Amniotic stem cell (primary cell): Measurements from ENCODE around the gene CDH1.
"Not testable (repeated sequence)": the region's sequence is repeated elsewhere in the genome, so short reads cannot be mapped to it uniquely, and the experiment has no call there.

Experiments used
- DNase-seq: peaks from one replicate; lab custom pipeline; 2025; lab: John Stamatoyannopoulos, UW

The CDH1 gene

DNA sequence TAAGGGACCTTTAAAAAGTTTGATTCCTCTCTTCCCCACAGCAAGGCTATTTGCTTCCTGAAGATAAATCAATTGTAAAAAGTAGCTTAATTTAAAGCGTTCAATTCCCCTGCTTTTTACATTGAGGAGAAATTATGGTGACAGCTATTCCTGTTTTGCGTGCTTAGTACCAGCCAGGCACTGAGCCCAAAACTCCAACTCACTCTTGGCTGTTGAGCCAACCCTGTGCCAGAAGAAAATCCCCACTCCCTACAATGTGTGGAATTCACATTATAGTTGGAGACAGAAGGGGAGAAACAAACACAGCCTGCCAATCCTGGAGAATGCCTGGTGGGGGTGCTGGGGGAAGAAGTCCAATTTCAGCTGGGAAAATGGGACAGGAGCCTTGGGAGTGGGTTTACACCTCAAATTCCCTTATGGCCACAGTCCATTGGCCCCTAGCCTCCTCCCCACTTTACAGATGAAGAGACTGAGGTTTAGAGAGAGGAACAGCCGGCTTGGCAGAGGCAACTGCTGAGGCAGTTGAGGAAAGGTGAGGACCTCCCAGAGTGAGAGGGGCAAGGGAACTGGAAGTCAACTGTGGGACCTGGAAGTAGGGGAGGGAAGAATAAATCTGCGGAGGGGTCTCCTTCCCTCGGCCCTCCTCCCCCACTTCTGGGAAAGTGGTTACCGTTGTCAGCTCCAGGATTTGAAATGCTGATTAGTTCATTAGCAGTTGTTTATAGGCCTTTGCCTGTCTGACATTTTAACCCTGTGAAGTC, 26.1 kb downstream of the CDH1 start:
- no peak for DNase-seq

DNA sequence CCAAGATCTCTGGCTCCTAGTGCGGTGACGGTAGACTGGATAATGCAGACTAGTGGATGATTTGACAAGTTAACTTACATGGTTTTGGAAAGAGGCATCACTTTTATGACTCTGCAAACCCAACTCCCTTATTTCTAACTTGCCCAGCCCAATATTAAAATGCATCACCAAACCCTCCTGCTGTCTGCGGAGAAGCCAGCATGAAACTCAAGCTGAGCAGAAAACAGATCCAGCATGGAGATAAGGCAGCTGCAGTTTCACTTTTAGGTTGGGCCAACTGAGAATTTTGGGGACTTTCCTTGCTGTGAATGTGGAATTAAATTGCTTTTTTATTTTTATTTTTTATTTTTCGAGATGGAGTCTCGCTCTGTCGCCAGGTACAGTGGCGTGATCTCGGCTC, 27.8 kb downstream of the CDH1 start:
- DNase-seq, result no peak

DNA sequence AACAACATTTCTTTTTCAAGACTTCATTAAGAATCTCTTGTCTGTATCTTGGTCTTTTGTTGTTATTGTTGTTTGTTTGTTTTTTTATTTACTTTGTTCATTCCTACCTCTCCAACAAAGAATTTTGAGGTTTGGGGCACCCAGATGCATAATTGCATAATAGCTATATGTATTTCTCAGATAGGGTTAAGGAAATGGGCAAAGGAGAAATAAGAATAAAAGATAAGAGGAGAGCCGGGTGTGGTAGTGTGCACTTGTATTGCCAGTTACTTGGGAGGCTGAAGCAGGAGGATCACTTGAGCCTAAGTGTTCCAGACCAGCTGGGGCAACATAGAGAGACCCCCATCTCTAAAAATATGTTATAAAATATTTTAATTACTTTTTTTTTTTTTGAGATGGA, 30.5 kb downstream of the CDH1 start:
- no peak for DNase-seq

DNA sequence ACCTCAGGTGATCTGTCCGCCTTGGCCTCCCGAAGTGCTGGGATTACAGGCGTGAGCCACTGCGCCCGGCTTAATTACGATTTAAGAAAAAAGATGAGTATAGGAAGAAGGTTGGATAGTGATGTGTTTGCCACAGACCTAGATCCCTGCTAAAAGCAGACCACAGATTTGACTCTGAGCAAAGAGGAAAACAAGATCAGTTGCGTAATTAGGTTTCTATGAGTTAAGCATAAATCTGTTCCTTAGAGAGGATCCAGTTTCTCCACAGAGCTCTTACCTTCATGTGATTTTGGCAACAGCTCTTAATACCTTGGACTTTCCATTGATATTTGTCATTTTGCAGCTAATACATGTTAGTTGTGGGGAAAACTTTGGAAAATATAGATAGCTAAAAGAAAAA, 31.1 kb downstream of the CDH1 start:
- DNase-seq, result no peak

DNA sequence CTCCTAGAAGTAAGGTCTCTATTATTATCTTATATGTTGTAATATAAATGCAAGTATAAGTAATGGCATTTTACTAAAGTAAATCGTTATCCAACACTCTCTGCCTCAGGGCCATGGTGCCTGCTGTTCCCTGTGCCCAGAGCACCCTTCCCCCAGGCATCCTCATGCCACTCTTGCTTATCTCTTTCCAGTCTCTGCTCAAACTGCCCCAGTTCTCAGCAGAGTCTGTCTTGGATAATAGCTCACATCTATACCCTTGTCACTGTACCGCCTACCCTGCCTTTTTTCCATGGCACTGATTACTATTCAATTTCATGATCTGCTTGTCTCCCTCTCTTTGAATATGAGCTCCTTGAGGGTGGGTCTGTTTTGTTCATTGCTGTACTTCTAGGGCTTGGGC, 31.7 kb downstream of the CDH1 start:
- no peak for DNase-seq

DNA sequence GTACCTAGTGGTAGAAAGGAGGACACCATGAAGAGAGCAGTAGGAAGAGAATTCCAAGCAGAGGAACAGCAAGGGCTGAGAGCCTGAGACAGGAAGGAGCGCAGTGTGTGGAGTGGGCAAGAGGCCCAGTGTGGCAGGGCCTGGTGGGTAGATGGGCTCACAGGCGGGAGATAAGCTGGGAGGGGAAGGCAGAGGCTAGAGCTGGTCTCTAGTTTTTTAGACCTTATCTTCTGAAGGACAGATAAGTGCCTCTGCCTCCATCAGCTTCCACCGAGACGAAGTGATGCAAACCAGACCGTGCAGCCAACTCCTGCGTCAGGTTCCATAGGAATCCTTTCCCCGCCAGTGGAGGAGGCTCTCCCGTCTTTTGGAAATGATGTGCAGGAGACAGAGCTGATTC, 33.6 kb downstream of the CDH1 start:
- no peak for DNase-seq

DNA sequence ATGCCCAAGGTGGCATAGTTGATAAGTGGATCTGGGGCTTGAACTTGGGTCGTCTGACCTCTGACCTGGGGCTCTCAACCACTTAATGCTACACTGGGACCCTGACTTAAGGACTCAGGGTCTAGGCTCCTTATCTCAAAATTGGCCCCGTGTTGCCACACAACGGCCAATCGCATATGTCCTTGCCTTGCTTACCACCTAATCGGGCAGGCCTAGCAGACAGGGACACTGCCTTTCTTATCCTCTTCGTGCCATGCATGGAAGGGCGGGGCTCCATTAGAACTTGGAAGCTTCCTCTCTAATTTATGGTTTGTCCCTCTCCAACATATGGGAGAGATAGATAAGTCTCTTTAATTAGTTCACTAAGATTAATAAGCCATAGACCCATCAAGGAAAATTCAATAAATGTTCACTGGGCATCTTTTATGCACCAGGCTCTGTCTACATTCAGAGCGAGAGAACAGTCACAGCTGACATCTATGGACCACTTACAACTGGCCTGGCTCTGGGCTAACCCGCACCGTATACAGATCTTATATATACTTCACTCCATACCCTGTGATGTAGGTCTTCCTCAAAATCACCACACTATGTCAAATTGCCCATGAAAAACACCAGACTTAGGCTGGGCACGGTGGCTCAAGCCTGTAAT, 35.1 kb downstream of the CDH1 start:
- no peak for DNase-seq

DNA sequence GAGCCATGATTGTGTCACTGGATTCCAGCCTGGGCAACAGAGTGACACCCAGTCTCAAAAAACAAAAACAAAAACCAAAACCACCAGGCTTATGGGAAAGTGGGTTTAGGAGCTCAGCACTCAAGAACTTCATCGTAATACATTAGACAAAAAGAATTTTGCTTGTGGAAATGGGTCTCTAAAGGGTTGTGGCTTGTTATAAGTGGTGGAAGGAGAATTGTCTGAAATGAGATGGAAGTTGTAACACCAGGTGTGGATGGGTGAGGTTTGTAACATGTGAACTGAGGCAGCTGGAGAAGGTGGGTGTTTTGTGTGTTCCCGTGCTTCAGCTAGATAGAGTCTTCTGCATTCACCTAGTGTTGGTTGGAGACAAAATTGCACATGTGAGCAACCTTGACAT, 35.8 kb downstream of the CDH1 start:
- DNase-seq, result no peak

DNA sequence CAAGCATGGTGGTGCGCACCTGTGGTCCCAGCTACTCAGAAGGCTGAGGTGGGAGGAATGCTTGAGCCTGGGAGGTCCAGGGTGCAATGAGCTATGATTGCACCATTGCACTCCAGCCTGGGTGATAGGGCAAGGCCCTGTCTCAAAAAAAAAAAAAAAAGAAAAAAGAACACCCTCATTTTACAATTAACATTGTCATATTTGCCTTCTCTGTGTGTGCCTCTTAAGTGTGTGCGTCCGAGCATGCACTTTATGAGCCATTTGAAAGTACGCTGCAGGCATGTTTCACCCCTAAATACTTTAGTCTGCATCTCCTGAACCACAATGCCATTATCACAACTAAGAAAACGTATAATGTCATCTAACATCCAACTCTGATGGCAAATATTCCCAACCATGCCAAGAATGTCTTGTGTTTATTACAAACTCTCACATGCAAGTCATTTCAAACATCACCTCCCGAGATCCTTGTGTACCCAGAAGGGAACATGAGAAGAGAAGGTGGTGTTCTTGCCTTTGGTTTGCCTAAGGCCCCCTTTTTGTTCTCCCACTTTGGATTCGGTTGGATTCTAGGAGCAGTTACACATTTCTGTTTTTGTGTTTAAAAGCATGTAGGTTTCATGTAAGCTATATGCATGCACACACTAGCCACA, 38.0 kb downstream of the CDH1 start:
- DNase-seq, result no peak

DNA sequence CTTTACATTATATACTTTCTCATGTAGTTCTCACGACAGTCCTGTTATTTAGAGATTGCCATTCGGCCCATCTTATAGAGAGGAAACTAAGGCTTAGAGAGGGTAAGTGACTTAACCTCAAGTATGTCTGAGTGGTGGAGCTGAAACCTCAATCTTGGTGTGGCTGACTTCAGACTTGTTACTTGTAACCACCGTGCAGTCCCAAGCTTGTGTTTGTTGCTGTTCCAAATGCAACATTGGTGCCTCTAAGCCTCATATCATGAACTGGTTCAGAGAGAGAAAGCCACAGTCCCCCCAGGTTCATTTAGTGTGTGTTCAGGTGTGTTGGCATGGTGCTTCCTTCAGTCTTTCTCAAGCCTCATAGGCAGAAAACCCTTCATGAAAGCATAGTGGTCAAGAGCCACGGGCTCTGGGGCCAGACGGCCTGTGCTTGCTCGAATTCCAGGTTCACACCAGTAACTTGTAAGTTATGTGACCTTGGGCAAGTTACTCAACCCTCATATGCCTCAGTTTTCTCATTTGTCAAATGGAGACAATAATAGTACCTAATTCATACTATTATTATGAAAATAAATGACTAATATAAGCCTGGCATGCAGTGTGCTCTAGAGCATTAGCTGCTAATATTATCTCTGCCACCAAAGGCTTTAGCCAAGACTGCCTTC, 39.9 kb downstream of the CDH1 start:
- DNase-seq, result no peak

DNA sequence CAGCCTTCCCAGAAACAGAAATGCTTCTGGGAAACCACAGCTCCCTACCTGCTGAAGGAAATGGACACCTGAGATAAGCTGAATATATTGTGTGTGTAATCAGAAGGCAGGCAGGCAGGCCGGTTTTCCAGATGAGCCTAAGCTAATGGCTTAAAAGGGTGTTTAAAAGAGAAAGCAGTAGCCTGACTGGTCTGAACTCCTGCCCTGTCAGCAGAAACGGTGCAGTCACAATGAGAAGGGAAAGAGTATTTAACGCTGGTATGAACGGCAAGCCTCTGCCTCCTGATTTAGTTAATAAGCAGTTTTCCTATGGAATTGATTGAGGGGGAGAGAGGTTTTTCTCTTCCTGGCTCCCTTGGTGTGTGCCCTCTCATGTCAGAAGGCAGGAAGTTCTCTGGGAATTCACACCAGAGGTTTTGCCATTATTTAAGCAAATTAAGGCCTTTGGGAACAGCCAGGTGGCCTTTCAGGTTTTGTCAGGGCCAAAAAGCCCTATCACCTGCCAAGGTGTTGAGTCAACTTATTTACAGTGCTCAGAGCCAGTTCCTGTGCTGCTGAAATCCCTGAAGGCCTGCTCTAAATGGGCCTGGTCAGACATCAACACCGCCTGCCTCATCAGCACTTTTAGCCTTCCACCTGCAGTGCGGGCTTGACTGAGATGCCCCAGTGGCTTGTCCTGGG, 41.6 kb downstream of the CDH1 start:
- no peak for DNase-seq

DNA sequence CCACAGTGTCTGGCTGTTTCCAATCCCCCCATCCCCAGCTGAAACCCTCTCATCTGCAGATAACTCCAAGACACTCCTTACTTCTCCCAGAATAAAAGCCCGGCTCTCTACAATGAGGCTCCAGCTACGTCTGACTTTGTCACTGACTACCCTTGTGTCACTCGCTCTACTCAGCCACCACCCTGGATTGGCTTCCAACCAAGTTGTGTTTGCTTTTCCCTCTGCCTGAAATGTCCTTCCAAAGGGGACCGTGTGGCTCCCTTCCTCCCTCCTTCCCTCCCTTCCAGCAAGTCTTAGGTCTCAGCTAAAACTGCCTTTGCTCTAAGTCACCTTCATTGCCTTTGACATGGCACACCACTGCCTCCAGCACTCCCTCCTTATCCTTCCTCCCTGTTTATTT, 42.8 kb downstream of the CDH1 start:
- no peak for DNase-seq

DNA sequence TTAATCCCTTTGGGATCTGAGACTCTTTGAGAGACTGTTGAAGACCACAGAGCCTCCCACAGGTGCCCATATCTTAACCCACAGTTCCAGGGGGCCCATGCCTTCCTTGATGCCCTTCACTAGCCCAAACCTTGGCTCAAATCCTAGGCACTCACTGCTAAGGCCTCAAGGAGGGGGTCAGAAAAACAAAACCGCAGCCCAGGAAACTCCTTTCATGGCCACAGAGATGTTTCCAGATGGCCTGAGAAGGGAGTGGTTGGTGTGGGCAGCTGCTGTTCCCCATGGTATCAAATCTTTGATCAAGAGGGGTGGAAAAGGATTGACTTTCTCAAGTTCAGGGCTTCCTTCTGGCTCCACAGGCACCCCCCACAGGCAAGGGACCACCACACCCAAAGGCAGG, 44.7 kb downstream of the CDH1 start:
- DNase-seq, result no peak

DNA sequence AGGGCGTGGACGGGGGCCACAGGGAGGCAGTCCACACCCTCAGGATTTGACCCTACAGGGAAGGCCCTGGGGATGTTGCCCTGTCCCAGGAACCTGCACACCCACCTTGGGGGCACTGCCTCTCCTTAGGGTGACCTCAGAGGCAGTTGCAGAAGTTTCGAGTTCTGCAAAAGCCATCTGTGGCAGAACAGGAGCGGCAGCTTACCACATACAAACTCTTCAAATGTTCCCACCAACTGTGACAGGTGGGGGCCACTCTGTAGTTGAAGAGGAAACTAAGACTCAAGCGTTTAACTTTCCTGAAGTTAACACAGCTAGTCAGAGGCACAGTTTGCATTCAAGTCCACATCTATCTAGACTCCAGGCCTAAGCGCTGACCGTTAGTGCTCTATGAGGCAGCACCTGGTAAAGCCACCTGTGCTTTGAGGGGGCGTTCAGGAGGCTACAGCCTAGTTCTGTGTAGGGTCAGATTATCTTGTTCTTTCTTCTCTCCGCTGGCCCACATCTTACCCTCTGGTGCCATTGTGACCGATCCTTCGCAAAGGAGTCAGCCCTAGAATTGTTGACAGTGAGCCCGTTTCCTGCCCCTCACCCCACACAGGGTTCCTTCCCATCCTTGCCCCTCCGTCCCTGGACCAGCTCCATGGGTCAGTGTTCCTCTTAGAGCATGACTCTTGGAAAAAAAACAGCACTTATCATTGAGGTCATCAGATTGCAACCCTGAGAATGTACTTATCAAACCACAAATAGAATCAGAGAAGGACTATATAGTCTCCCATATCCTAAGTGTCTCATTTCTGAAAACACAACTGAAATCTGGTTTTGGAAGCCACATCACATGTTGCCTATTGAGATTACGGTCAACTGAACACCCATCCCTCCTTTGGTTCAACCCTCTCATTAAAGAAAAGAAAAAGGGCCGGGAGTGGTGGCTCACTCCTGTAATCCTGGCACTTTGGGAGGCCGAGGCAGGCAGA, 45.4 kb downstream of the CDH1 start:
- DNase-seq, result no peak

DNA sequence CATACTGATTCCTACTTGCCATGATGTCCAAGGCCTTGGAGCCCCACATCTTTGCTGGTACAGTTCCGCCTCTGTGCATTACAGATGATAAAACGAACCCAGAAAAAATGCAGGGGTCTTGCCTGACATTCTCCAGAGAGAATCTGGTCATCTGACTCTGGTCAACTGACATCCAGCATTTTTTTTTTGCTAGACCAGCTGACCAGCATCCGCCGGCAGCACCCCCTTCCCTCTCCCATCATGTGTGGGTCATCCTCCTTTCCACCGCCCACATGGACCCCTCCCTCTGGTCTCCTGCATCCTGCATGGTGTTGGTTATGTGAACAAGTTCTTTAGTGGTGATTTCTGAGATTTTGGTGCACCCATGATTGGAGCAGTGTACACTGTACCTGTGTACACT, 47.1 kb downstream of the CDH1 start:
- DNase-seq, result no peak

DNA sequence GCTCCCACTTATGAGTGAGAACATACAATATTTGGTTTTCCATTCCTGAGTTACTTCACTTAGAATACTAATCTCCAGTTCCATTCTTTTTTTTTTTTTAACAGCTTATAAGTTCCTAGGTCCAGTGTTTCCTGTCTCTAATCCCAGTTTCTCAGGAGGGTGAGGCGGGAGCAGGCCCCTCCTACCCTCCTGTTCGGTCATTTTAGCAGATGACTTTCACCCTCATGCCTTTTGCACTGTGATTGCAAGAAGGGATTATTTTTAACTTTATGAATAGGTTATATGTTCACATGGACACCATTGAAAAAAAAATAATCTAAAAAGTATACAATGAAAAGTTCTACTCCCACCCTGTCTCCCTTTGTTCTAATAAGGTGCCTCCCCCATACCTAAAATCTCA, 47.6 kb downstream of the CDH1 start:
- DNase-seq, result no peak

DNA sequence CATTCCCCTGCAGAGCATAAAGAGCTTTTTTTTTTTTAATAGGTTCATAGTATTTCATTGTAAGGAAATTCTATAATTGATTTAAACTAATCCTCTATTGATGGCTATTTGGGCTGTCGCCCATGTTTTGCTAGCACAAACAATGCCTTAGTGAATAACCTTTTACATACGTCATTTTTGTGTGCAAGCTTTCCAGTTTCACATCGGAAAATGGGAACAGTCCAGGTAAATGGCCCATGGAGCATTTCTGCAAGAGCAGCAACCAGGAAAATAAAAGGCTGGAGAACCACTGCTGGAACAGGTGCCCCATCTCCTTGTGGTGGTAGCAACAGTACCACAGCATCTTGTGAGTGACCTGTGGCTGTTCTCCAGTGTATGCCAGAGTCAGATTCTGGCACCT, 48.6 kb downstream of the CDH1 start:
- DNase-seq, result no peak

DNA sequence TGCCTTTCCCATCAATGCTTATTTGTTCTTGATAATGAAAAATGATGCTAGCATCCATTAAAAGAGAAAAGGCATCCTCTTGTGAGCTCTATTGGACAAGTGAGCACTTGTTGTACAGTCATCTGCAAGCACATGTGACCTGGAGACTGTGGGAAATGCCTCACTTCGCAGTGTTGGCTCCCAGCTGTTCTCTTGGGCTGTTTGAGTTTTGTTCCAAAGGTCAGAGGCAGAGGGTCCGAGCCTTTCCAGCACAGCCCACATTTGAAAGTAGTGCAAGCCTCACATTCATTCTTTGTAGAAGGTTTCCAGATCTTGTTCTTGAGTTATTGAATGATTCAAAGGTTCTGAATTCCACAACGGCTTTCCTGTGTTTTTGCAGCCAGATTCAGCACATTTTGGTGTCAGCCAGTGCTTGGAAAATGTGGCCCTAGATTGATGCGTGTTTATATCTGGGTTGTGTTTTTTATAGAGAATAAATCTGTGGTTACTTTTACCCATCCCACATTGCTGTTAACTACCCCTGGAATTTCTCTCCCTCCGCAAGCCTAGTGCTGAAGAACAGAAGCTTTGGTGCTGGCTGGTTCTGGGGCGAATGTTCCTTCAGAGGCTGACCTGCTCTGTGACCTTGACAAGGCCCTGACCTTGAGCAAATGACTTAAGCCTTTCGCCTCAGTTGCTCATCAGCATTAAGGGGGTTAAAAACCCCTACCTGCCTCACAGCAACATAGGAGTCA, 49.8 kb downstream of the CDH1 start:
- DNase-seq, result no peak

DNA sequence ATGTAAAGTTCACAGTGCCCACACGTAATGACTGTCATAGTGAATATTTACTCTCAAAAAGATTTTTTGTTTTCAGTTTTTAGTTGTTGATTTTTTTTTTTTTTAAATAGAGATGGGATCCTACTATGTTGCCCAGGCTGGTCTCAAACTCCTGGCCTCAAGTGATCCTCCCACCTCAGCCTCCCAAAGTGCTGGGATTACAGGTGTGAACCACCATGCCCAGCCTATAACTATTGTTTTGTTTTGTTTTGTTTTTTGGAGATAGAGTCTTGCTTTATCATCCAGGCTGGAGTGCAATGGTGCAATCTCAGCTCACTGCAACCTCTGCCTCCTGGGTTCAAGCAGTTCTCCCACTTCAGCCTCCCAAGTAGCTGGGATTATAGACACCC, 50.3 kb downstream of the CDH1 start:
- not testable (repeated sequence) for DNase-seq

DNA sequence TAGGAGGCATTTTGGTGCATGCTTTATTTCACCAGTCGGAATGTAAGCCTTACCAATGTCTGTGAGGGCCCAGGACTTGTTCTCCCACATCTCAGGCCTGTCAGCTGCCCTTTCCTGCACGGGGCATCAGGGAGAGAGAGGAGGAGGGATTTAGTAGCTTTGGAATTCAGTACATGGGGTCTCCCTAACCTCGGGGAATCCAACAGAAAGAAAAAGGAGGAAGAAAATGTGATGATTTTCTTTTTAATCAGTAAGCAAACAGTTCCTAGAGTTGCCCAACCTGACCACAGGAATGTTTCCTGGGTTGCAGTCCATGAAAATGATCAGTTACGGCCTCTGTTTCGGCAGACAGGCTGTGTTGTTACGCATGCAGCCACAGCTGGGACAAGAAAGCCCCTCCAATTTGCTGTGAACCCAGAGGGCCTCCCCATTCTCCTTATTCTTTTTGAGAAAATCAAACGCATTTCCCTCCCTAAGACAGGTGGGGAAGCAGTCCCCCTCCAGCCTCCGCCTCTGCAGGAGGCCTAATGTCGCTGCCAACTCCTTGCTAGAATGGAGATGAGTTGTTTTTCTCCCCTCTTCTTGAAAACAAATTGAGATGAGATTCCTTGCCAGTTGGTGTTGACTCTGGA, 53.2 kb downstream of the CDH1 start:
- DNase-seq, result no peak
